HG03159 (cell line): Measurements from ENCODE around the gene MICALL2.

ENCODE experiments used
- ATAC-seq: cut with Tn5 transposase; IDR thresholded peaks from one replicate; pipeline ENCODE4 v1.9.1; 2021; ENCODE audit warnings: mild to moderate bottlenecking, moderate library complexity; ENCODE audit not compliant: unreplicated experiment

MICALL2 gene

GRCh38 chr7:1493571-1493970, 34.3 kb upstream of the MICALL2 start:
- ATAC-seq = no peak

- ATAC-seq = no peak
Observed at GRCh38 chr7:1493129-1493528, 33.9 kb upstream of the MICALL2 start.

GRCh38 chr7:1492640-1493039, 33.4 kb upstream of the MICALL2 start:
- no peak for ATAC-seq

GRCh38 chr7:1492221-1492620, 33.0 kb upstream of the MICALL2 start:
- ATAC-seq = no peak

GRCh38 chr7:1490837-1491236, 31.6 kb upstream of the MICALL2 start:
- no peak for ATAC-seq

GRCh38 chr7:1489336-1489735, 30.1 kb upstream of the MICALL2 start:
- no peak for ATAC-seq

- ATAC-seq = no peak
Observed at GRCh38 chr7:1488016-1488415, 28.7 kb upstream of the MICALL2 start.

GRCh38 chr7:1487466-1487865, 28.2 kb upstream of the MICALL2 start:
- ATAC-seq = no peak

- ATAC-seq = no peak
Observed at GRCh38 chr7:1486571-1486970, 27.3 kb upstream of the MICALL2 start.

GRCh38 chr7:1485156-1485555, 25.9 kb upstream of the MICALL2 start:
- ATAC-seq = no peak

GRCh38 chr7:1484569-1484968, 25.3 kb upstream of the MICALL2 start:
- no peak for ATAC-seq

GRCh38 chr7:1483536-1484505, 24.6 kb upstream of the MICALL2 start:
- ATAC-seq = no peak

- no peak for ATAC-seq
Observed at GRCh38 chr7:1483079-1483478, 23.8 kb upstream of the MICALL2 start.

- ATAC-seq = no peak
Observed at GRCh38 chr7:1481300-1481699, 22.0 kb upstream of the MICALL2 start.

GRCh38 chr7:1480670-1481069, 21.4 kb upstream of the MICALL2 start:
- ATAC-seq = no peak

- ATAC-seq = no peak
Observed at GRCh38 chr7:1479287-1479686, 20.0 kb upstream of the MICALL2 start.

- ATAC-seq = no peak
Observed at GRCh38 chr7:1478480-1478879, 19.2 kb upstream of the MICALL2 start.

GRCh38 chr7:1476859-1477258, 17.6 kb upstream of the MICALL2 start:
- no peak for ATAC-seq

- no peak for ATAC-seq
Observed at GRCh38 chr7:1475991-1476390, 16.7 kb upstream of the MICALL2 start.

- ATAC-seq = no peak
Observed at GRCh38 chr7:1475393-1475792, 16.1 kb upstream of the MICALL2 start.

- ATAC-seq = no peak
Observed at GRCh38 chr7:1474736-1475135, 15.5 kb upstream of the MICALL2 start.

GRCh38 chr7:1473864-1474512, 14.7 kb upstream of the MICALL2 start:
- ATAC-seq = no peak
